H9 (cell line): Measurements from ENCODE around the gene GCH1. TPM values are rescaled to one million over a fixed set of nuclear protein-coding genes. Genes with fewer than 3 reads are reported as not detected.

Experiments
- DNase-seq: peaks from one replicate; pipeline ENCODE4 v3.0.0-alpha.2; 2017
- H2AFZ ChIP-seq: one replicate; pipeline ENCODE4 v1.6.1; 2013; ENCODE audit warnings: mild to moderate bottlenecking, low read length, control low read depth, moderate library complexity
- H2AK5ac ChIP-seq: 2 replicates; pipeline ENCODE4 v1.6.1; 2013; ENCODE audit warnings: low read length, control low read depth, mixed read lengths; ENCODE audit not compliant: insufficient read length
- H2BK120ac ChIP-seq: one replicate; pipeline ENCODE4 v1.6.1; 2013; ENCODE audit warnings: low read depth, mild to moderate bottlenecking, low read length, control low read depth, inconsistent platforms; ENCODE audit not compliant: poor library complexity, severe bottlenecking
- H2BK12ac ChIP-seq: 2 replicates; pipeline ENCODE4 v1.6.1; 2013; ENCODE audit warnings: low read length, control low read depth, mixed read lengths, low read depth; ENCODE audit not compliant: insufficient read length
- H2BK15ac ChIP-seq: 2 replicates; pipeline ENCODE4 v1.6.1; 2013; ENCODE audit warnings: low read depth, low read length, control low read depth
- H2BK20ac ChIP-seq: one replicate; pipeline ENCODE4 v1.6.1; 2013; ENCODE audit warnings: low read depth, mild to moderate bottlenecking, low read length, control low read depth, inconsistent platforms; ENCODE audit not compliant: poor library complexity, severe bottlenecking
- H2BK5ac ChIP-seq: 2 replicates; pipeline ENCODE4 v1.6.1; 2013; ENCODE audit warnings: low read length, control low read depth, mixed read lengths; ENCODE audit not compliant: insufficient read length
- H3K14ac ChIP-seq: 2 replicates; pipeline ENCODE4 v1.6.1; 2013; ENCODE audit warnings: low read length, control low read depth; ENCODE audit not compliant: insufficient read depth
- H3K18ac ChIP-seq: 2 replicates; pipeline ENCODE4 v1.6.1; 2013; ENCODE audit warnings: low read depth, mild to moderate bottlenecking, mixed read lengths, low read length, control low read depth; ENCODE audit not compliant: insufficient read length
- H3K23ac ChIP-seq: 2 replicates; pipeline ENCODE4 v1.6.1; 2013; ENCODE audit warnings: low read length, control low read depth, mixed read lengths, low read depth; ENCODE audit not compliant: insufficient read length
- H3K23me2 ChIP-seq: 2 replicates; pipeline ENCODE4 v1.6.1; 2013; ENCODE audit warnings: low read depth, mild to moderate bottlenecking, mixed read lengths, low read length, control low read depth; ENCODE audit not compliant: insufficient read length, poor library complexity, severe bottlenecking
- H3K27ac ChIP-seq: 2 replicates; pipeline ENCODE4 v1.5.1; 2013; ENCODE audit warnings: low read length, control low read depth, mixed read lengths, low read depth; ENCODE audit not compliant: insufficient read length
- H3K27me3 ChIP-seq: 2 replicates; pipeline ENCODE4 v1.6.1; 2013; ENCODE audit warnings: low read length, control low read depth, inconsistent platforms; ENCODE audit not compliant: insufficient read depth
- H3K4ac ChIP-seq: 2 replicates; pipeline ENCODE4 v1.6.1; 2013; ENCODE audit warnings: low read depth, mild to moderate bottlenecking, control low read depth, inconsistent platforms, low read length, moderate library complexity
- H3K4me1 ChIP-seq: 2 replicates; pipeline ENCODE4 v1.6.1; 2013; ENCODE audit warnings: low read length, control low read depth, inconsistent platforms; ENCODE audit not compliant: insufficient read depth
- H3K4me2 ChIP-seq: 2 replicates; pipeline ENCODE4 v1.6.1; 2013; ENCODE audit warnings: low read length, control low read depth, mixed read lengths; ENCODE audit not compliant: insufficient read length, insufficient read depth
- H3K56ac ChIP-seq: 2 replicates; pipeline ENCODE4 v1.6.1; 2013; ENCODE audit warnings: low read depth, mild to moderate bottlenecking, mixed read lengths, low read length, control low read depth; ENCODE audit not compliant: insufficient read length
- H3K79me1 ChIP-seq: 2 replicates; pipeline ENCODE4 v1.6.1; 2013; ENCODE audit warnings: low read depth, mild to moderate bottlenecking, moderate library complexity, low read length, control low read depth, inconsistent platforms; ENCODE audit not compliant: insufficient read depth, poor library complexity, severe bottlenecking
- H3K79me2 ChIP-seq: 2 replicates; pipeline ENCODE4 v1.6.1; 2013; ENCODE audit warnings: low read length, control low read depth, inconsistent platforms; ENCODE audit not compliant: insufficient read depth
- H3K9ac ChIP-seq: 2 replicates; pipeline ENCODE4 v1.6.1; 2013; ENCODE audit warnings: low read length, control low read depth, mixed read lengths; ENCODE audit not compliant: insufficient read length; ENCODE audit errors: extremely low read depth
- H3K9me3 ChIP-seq: one replicate; pipeline ENCODE4 v1.6.1; 2013; ENCODE audit warnings: low read depth, low read length, inconsistent platforms; ENCODE audit not compliant: control insufficient read depth
- H3T11ph ChIP-seq: one replicate; pipeline ENCODE4 v1.6.1; 2013; ENCODE audit warnings: mild to moderate bottlenecking, low read length, control low read depth, inconsistent platforms
- H4K20me1 ChIP-seq: one replicate; pipeline ENCODE4 v1.6.1; 2013; ENCODE audit not compliant: control insufficient read depth, insufficient read length, insufficient read depth
- H4K5ac ChIP-seq: 2 replicates; pipeline ENCODE4 v1.6.1; 2013; ENCODE audit warnings: low read depth, mild to moderate bottlenecking, mixed read lengths, low read length, control low read depth; ENCODE audit not compliant: insufficient read length
- H4K8ac ChIP-seq: replicated peaks from 2 replicates; pipeline ENCODE4 v1.6.1; 2013; ENCODE audit warnings: low read length, control low read depth, mixed read lengths, low read depth; ENCODE audit not compliant: insufficient read length
- H4K91ac ChIP-seq: 2 replicates; pipeline ENCODE4 v1.6.1; 2013; ENCODE audit warnings: low read depth, mild to moderate bottlenecking, moderate library complexity, mixed read lengths, low read length, control low read depth; ENCODE audit not compliant: insufficient read length
- H3K27ac Mint-ChIP-seq, 3 experiments: 2 replicates in 2 of 3; 3 replicates in 1 of 3; pipeline ENCODE4 v1.8.0; 2020 to 2021; ENCODE audit warnings: mixed read lengths in 3 of 3, mild to moderate bottlenecking in 1 of 3, moderate library complexity in 1 of 3
- H3K27me3 Mint-ChIP-seq: 2 replicates; pipeline ENCODE4 v1.8.0; 2021; ENCODE audit warnings: low read depth, mild to moderate bottlenecking, moderate library complexity, mixed read lengths
- H3K36me3 Mint-ChIP-seq, 3 experiments: 2 replicates in 2 of 3; 3 replicates in 1 of 3; pipeline ENCODE4 v1.8.0; 2020 to 2021; ENCODE audit warnings: low read depth in 3 of 3, mixed read lengths in 3 of 3; ENCODE audit not compliant: insufficient read depth in 1 of 3
- H3K4me1 Mint-ChIP-seq, 2 experiments: 2 replicates each; pipeline ENCODE4 v1.8.0; 2020; ENCODE audit warnings: mixed read lengths in 2 of 2
- H3K4me3 Mint-ChIP-seq, 2 experiments: 2 replicates in 1 of 2; 3 replicates in 1 of 2; pipeline ENCODE4 v1.8.0; 2020 to 2021; ENCODE audit warnings: mild to moderate bottlenecking in 2 of 2, mixed read lengths in 2 of 2, moderate library complexity in 1 of 2
- H3K9me3 Mint-ChIP-seq, 2 experiments: 2 replicates in 1 of 2; 3 replicates in 1 of 2; pipeline ENCODE4 v1.8.0; 2020; ENCODE audit warnings: mild to moderate bottlenecking in 2 of 2, mixed read lengths in 2 of 2, moderate library complexity in 1 of 2
- WGBS: extraction: QIAGEN DNeasy Blood & Tissue Kit; methylation state at CpG from one replicate; pipeline ENCODE4 v1.1.7; 2013; ENCODE audit warnings: missing lambda C conversion rate, low lambda C conversion rate, mixed read lengths; ENCODE audit not compliant: insufficient read length; ENCODE audit errors: extremely low coverage; 5-methylcytosine and 5-hydroxymethylcytosine counted together
- total RNA-seq: library from RNA; stranded (reverse); gene quantifications from 2 replicates; pipeline ENCODE4 v1.2.1, GENCODE V29; 2021
- TF ChIP-seq, protein P1 (sequence below): fragments of 200-600 bp; sonication (generic); conservative IDR thresholded peaks from 3 replicates; pipeline ENCODE4 v1.8.0; 2021; ENCODE audit warnings: antibody characterized with exemption, mild to moderate bottlenecking

Gene GCH1
- total RNA-seq, 1 experiment from 2014 or later = 7.7 TPM

DNA sequence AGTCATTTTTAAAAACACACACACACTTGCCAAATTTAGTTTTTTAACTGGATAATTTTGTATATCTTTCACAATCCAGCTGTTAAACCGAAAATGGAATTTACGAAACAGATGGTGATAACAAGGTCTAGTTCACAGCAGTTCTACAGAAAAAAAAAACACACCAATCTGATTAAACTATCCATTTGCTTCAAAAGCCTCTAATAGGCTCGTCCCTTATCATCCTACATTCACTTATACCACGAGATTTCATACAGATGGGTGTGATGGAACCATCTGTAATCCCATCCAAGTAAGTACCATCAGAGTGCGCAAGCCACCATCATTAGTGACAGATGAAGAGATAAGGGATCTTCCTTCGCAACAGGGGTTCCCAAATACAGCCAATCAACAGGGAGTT is 20.1 kb downstream of the GCH1 start:
- WGBS = no CpG with 5 or more reads among the region's 6 CpGs
- Mint-ChIP-seq H3K9me3 (no peaks in the 10 kb centered on the region; a peak in 1 of 5 replicates), H3K36me3 (no peaks in the 10 kb centered on the region; a peak in 2 of 7 replicates), H3K4me3 (no peak overlapping the region), H3K4me1 (peaks cover 6 to 10% of the 10 kb centered on the region in 2 experiments), H3K27ac (no peak overlapping the region), H3K27me3 (no peaks in the 10 kb centered on the region)
- no peak overlapping the region for H2BK5ac ChIP-seq
- no peak overlapping the region for H2BK20ac ChIP-seq
- H3K9ac ChIP-seq = no peak overlapping the region
- H3K23ac ChIP-seq = no peak overlapping the region
- H4K8ac ChIP-seq = no peak overlapping the region
- H4K91ac ChIP-seq = no peak overlapping the region
- H3K27me3 ChIP-seq = no peaks in the 10 kb centered on the region
- peaks cover 5% of the 10 kb centered on the region; the same call in 1 of the 2 replicates for H3K4me1 ChIP-seq
- H3K79me1 ChIP-seq = no peaks in the 10 kb centered on the region
- H2BK120ac ChIP-seq = no peak overlapping the region
- H2AFZ ChIP-seq = no peak overlapping the region
- TF ChIP-seq, protein P1, sequence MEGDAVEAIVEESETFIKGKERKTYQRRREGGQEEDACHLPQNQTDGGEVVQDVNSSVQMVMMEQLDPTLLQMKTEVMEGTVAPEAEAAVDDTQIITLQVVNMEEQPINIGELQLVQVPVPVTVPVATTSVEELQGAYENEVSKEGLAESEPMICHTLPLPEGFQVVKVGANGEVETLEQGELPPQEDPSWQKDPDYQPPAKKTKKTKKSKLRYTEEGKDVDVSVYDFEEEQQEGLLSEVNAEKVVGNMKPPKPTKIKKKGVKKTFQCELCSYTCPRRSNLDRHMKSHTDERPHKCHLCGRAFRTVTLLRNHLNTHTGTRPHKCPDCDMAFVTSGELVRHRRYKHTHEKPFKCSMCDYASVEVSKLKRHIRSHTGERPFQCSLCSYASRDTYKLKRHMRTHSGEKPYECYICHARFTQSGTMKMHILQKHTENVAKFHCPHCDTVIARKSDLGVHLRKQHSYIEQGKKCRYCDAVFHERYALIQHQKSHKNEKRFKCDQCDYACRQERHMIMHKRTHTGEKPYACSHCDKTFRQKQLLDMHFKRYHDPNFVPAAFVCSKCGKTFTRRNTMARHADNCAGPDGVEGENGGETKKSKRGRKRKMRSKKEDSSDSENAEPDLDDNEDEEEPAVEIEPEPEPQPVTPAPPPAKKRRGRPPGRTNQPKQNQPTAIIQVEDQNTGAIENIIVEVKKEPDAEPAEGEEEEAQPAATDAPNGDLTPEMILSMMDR = no peak
- no peak overlapping the region for H2BK12ac ChIP-seq
- H4K20me1 ChIP-seq = no peaks in the 10 kb centered on the region
- no peaks in the 10 kb centered on the region for H3K79me2 ChIP-seq
- no peak overlapping the region for H3K18ac ChIP-seq
- no peak overlapping the region for H3K27ac ChIP-seq
- no peak overlapping the region for H3K4me2 ChIP-seq
- no peak overlapping the region for H3K14ac ChIP-seq
- DNase-seq = no peak
- H4K5ac ChIP-seq = no peak overlapping the region
- H3T11ph ChIP-seq = no peak overlapping the region
- H3K4ac ChIP-seq = no peak overlapping the region
- H3K23me2 ChIP-seq = no peaks in the 10 kb centered on the region
- no peak overlapping the region for H3K56ac ChIP-seq
- H2AK5ac ChIP-seq = no peak overlapping the region
- no peak overlapping the region for H2BK15ac ChIP-seq
- no peaks in the 10 kb centered on the region for H3K9me3 ChIP-seq
